Epithelial cell of proximal tubule (primary cell): ENCODE results near the gene RALGAPA2. TPM values are rescaled to one million over a fixed set of nuclear protein-coding genes. Genes with fewer than 3 reads are reported as not detected.

Experiments used
- DNase-seq: peaks from one replicate; pipeline ENCODE4 v3.0.0-alpha.2; 2011; ENCODE audit warnings: low read depth
- H3K4me3 ChIP-seq: 2 replicates; pipeline ENCODE4 v1.5.1; 2011; ENCODE audit warnings: low read depth, mild to moderate bottlenecking, low read length
- total RNA-seq: library from RNA; depleted of rRNA; stranded (reverse); fragments of >200 nt; gene quantifications from 2 replicates; pipeline ENCODE4 v1.2.3, GENCODE V29; 2015
- TF ChIP-seq, protein P1 (sequence below): conservative IDR thresholded peaks from 2 replicates; pipeline ENCODE4 v1.5.1; 2012; ENCODE audit warnings: low read depth, mild to moderate bottlenecking, low read length

Gene RALGAPA2
- total RNA-seq, 1 donor from 2014 or later = 13.8 TPM

DNA sequence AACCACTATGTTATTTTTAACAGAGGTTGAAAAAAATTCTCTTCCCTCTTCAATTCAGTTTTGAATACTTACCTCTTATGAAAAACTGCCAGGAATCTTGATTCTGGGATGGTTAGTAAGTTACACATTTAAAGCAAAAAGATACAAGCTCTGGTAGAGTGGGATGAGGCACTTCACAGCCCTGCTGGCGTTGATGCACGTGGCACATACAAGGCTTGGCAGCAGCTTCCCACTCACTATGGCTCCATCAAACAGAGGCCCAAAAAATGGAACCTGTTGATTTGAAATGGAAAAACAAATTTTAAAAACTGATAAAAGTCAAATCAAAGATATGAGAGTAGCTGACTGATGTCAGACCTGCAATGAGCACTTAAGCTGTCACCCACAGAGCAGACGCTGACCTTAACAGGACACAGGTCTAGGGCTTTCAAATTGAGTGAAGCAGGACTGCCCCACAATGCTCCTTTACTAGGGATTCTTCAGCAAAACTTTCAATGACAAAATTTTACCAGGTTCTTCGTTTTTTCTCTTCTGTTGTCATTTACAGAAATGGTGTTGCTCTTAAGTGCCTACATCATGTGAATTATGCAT is 239.7 kb downstream of the RALGAPA2 start:
- H3K4me3 ChIP-seq = no peak overlapping the region
- DNase-seq = no peak
- TF ChIP-seq, protein P1, sequence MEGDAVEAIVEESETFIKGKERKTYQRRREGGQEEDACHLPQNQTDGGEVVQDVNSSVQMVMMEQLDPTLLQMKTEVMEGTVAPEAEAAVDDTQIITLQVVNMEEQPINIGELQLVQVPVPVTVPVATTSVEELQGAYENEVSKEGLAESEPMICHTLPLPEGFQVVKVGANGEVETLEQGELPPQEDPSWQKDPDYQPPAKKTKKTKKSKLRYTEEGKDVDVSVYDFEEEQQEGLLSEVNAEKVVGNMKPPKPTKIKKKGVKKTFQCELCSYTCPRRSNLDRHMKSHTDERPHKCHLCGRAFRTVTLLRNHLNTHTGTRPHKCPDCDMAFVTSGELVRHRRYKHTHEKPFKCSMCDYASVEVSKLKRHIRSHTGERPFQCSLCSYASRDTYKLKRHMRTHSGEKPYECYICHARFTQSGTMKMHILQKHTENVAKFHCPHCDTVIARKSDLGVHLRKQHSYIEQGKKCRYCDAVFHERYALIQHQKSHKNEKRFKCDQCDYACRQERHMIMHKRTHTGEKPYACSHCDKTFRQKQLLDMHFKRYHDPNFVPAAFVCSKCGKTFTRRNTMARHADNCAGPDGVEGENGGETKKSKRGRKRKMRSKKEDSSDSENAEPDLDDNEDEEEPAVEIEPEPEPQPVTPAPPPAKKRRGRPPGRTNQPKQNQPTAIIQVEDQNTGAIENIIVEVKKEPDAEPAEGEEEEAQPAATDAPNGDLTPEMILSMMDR = no peak

DNA sequence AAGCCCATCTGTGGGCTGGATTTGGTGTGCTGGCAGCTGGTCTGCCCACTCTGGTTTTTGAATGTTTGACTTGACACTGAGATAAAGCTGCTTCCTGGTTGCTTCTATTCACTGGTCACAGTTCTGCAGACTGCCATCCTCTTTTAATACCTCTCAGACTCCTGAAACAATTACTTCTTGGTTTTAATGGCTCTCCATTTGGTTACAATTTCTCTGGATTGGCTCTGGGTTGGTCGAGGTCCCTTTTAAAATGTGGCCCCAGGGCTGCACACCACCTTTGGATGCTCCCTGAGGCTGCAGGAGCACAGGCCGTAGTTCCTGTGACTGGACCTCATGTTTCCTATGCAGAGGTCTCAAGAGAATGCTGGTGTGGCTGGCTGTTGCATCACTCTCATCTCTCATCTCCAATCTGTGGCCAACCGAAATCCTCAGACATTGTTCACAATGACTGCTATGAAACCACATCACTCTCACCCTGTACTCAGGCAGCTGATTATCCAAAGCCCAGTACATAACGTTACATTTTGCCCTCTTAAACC is 246.0 kb downstream of the RALGAPA2 start:
- no peak for DNase-seq
- TF ChIP-seq, protein P1 = no peak
- no peak overlapping the region for H3K4me3 ChIP-seq

DNA sequence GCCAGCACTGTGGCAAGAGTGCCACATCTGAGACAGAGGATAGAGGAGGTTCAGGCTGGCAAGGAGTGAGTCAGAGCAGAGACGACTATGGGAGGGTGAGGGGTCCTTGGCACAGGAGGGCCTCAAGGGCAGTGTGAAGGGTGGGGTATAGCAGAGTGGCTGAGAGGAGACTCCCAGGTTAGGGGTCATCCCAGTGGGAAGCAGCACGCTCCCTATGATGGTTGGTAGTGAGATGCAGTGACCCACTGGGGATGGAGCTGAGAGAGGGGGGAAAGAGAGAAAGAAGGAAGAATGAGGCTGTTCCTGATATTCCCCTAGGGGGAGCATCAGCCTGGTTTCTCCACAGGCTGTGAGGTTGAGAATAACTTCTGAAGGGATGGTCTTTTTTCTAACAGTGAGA is 247.2 kb downstream of the RALGAPA2 start:
- DNase-seq = no peak
- TF ChIP-seq, protein P1 = peak; percentile 36
- no peak overlapping the region for H3K4me3 ChIP-seq

DNA sequence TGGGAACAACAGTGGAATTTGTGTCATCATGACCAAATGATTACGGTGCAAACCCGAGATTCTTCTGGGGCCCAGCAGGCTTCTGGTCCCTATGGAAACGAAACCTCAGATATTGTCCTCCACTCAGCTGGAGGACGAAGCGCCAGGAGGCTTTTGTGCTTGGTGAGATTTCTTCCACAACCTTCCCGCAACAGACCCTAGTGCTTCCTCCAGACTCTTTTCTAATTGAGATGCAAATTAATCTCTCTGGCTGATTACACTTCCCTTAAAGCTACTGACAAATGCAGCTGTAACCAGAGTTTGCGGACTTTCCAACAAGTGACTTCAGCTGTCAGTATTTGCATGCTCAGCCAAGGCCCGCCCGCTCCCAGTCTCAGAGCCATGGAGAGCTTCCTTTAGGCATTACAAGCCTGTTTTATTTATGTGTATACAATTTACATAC is 248.5 kb downstream of the RALGAPA2 start:
- no peak overlapping the region for H3K4me3 ChIP-seq
- TF ChIP-seq, protein P1 = no peak
- DNase-seq = no peak

DNA sequence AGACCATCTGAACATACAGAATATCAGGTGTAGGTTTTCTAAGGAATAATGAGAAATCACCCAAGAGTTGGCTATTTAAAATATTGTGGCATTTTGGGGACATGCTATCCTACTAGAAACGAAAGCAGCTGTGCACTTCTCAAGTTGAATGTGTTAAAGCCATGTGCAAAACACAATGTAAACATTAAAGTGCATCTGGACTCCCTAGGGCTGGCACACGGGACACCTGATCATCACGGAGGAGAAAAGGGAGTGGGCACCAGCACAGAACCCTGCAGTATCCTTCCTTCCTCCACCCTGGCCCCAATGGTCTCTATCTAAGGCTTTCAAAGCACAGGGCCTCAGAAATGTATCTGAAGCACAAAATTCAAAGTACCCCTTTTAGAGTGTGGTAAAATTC is 250.3 kb downstream of the RALGAPA2 start:
- TF ChIP-seq, protein P1 = no peak

DNA sequence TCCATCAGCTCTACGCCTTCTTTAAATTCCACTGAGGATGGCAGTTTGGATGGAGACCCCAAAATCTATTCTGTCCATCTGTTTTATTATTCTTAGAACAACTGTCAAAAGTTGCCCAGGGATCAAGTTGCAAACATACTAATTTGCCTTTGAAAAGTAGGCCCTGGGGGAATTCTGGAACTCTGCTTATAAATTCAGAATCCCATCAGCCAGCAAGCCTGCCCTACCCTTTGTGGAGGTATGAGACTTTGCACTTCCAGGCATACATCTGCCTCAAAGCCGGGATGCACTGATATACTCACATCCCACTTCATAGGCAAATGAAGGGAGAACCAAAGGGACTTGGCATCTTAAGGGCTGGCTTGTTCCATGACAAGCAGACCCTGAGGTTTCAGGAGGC is 250.9 kb downstream of the RALGAPA2 start:
- no peak for DNase-seq
- TF ChIP-seq, protein P1 = no peak
- no peak overlapping the region for H3K4me3 ChIP-seq

More for the DNA sequence above, 250.3 kb downstream of the RALGAPA2 start:
- no peak for DNase-seq
- H3K4me3 ChIP-seq = no peak overlapping the region

DNA sequence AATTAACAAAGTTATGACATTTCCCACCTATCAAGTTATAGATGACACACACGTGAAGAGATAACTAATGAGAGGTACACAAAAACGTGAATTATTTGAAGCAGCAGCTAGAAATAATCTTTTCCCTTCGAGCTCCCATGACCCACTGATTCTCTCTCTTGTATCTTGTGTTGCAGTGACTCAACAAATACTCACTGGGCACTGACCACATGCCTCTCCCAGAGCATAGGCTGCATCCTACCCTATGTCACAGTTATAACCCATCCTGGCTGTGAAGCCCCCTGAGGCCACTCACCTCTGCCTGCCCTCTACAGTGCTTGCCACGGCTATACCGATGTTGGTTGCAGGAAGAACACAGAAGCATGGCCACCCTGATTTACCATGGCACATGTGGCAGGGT is 252.7 kb downstream of the RALGAPA2 start:
- TF ChIP-seq, protein P1 = no peak
- DNase-seq = no peak
- H3K4me3 ChIP-seq = no peak overlapping the region
